Calu3 (cell line): ENCODE data around the gene REG1B. TPM values are rescaled to one million over a fixed set of nuclear protein-coding genes. Genes with fewer than 3 reads are reported as not detected.
"Not testable (repeated sequence)": the region's sequence is repeated elsewhere in the genome, so short reads cannot be mapped to it uniquely, and the experiment has no call there.

ENCODE experiments used
- BruUV-seq: library from RNA; stranded (reverse); fragments of 400-500 nt; replicated peaks from 2 replicates; lab custom pipeline; 2021; lab: Mats Ljungman, UMichigan
- CTCF ChIA-PET: fragments of 300-600 bp; sonication (Branson Sonifier 250); formaldehyde crosslinking; loops from one replicate; lab custom pipeline; 2022; ENCODE audit warnings: antibody characterized with exemption; lab: Charles Lee
- DNase-seq: peaks from one replicate; pipeline ENCODE4 v3.0.0; 2022
- H3K27ac Mint-ChIP-seq: one replicate; pipeline ENCODE4 v1.8.0; 2022; ENCODE audit warnings: mixed read lengths; ENCODE audit not compliant: unreplicated experiment
- H3K27me3 Mint-ChIP-seq: one replicate; pipeline ENCODE4 v1.8.0; 2022; ENCODE audit warnings: mixed read lengths; ENCODE audit not compliant: unreplicated experiment
- H3K36me3 Mint-ChIP-seq: one replicate; pipeline ENCODE4 v1.8.0; 2022; ENCODE audit warnings: mild to moderate bottlenecking, moderate library complexity, mixed read lengths; ENCODE audit not compliant: insufficient read depth, unreplicated experiment
- H3K4me1 Mint-ChIP-seq: one replicate; pipeline ENCODE4 v1.8.0; 2022; ENCODE audit warnings: mild to moderate bottlenecking, low read depth, mixed read lengths; ENCODE audit not compliant: unreplicated experiment
- H3K4me3 Mint-ChIP-seq: one replicate; pipeline ENCODE4 v1.8.0; 2022; ENCODE audit warnings: mild to moderate bottlenecking, low read depth, moderate library complexity, mixed read lengths; ENCODE audit not compliant: unreplicated experiment
- H3K9me3 Mint-ChIP-seq: one replicate; pipeline ENCODE4 v1.8.0; 2022; ENCODE audit warnings: low read depth, mixed read lengths; ENCODE audit not compliant: unreplicated experiment
- intact Hi-C: fragments of 100-400 bp; cut with micrococcal nuclease; formaldehyde crosslinking; loops from one replicate; pipeline ENCODE4 v1.10.0; 2022; ENCODE audit not compliant: unreplicated experiment
- total RNA-seq: library from RNA; stranded (reverse); gene quantifications from 2 replicates; pipeline ENCODE4 v1.2.3, GENCODE V29; 2022
- TF ChIP-seq, protein P1 (sequence below): fragments of 200-600 bp; IDR thresholded peaks from one replicate; pipeline ENCODE4 v1.8.0; 2022; ENCODE audit warnings: antibody characterized with exemption; ENCODE audit not compliant: unreplicated experiment

Gene REG1B
- total RNA-seq, 1 experiment from 2014 or later: not detected

DNA sequence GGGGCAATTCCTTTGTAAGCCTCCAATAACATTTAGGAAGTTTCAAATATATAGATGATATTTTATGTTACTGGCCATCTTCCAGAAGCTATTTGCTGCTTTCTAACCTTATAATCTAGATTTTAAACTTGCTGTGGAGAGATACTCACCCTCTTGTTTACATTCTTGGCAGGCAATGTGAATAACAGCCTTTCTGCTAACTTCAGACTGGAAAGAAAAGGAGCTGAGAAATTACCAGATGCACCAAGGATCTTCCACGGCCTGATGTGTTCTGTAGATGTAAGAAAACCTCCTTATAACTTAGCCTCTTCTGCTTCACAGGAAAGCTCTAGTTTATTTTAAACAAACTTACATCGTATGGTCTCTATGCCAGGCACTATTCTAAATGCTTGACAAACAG lies 16.7 kb downstream of the REG1B start:
- H3K4me1 Mint-ChIP-seq: no peaks in the 10 kb centered on the region
- CTCF ChIA-PET: no interaction called here
- no peaks in the 10 kb centered on the region for H3K36me3 Mint-ChIP-seq
- H3K4me3 Mint-ChIP-seq: no peak overlapping the region
- no peak for DNase-seq
- no peaks in the 10 kb centered on the region for H3K27me3 Mint-ChIP-seq
- TF ChIP-seq, protein P1, sequence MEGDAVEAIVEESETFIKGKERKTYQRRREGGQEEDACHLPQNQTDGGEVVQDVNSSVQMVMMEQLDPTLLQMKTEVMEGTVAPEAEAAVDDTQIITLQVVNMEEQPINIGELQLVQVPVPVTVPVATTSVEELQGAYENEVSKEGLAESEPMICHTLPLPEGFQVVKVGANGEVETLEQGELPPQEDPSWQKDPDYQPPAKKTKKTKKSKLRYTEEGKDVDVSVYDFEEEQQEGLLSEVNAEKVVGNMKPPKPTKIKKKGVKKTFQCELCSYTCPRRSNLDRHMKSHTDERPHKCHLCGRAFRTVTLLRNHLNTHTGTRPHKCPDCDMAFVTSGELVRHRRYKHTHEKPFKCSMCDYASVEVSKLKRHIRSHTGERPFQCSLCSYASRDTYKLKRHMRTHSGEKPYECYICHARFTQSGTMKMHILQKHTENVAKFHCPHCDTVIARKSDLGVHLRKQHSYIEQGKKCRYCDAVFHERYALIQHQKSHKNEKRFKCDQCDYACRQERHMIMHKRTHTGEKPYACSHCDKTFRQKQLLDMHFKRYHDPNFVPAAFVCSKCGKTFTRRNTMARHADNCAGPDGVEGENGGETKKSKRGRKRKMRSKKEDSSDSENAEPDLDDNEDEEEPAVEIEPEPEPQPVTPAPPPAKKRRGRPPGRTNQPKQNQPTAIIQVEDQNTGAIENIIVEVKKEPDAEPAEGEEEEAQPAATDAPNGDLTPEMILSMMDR: no peak
- no peak overlapping the region for H3K27ac Mint-ChIP-seq
- H3K9me3 Mint-ChIP-seq: peaks cover 20% of the 10 kb centered on the region
- BruUV-seq: no TSS peak
- intact Hi-C loops: no loop called here

DNA sequence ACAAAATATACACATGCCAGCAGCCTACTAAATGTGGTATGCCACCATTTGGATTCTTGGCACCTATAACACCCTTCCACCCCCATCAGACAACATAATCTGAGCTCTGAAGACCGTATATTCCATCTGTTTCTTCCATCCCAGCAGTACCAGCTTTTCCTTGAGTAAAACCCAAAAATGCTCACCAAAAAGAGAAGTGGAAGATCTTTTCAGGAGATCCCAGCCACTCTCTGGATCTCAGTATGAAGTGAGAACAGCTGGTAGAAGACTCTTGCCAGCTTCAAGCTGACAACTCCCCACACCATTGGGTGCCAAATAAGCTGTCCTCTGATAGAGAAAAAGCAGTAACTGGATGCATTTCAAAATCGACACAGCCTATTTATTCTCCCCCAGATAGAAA lies 22.6 kb downstream of the REG1B start:
- CTCF ChIA-PET: no interaction called here
- H3K27me3 Mint-ChIP-seq: no peaks in the 10 kb centered on the region
- no peaks in the 10 kb centered on the region for H3K4me1 Mint-ChIP-seq
- TF ChIP-seq, protein P1: no peak
- DNase-seq: no peak
- H3K27ac Mint-ChIP-seq: no peak overlapping the region
- no TSS peak for BruUV-seq
- no peaks in the 10 kb centered on the region for H3K36me3 Mint-ChIP-seq
- H3K9me3 Mint-ChIP-seq: peaks cover 11% of the 10 kb centered on the region
- intact Hi-C loops: no loop called here
- H3K4me3 Mint-ChIP-seq: no peak overlapping the region

DNA sequence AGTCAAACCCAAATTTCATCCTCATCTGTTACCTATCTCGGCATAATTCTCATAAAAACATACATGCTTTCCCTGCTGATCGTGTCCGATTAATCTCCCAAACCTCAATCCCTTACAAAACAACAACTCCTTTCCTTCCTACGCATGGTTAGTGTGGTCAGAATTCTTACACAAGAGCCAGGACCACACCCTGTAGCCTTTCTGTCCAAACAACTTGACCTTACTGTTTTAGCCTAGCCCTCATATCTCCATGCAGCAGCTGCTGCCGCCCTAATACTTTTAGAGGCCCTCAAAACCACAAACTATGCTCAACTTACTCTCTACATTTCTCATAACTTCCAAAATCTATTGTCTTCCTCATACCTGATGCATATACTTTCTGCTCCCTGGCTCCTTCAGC lies 33.0 kb downstream of the REG1B start:
- H3K4me1 Mint-ChIP-seq, H3K27ac Mint-ChIP-seq, CTCF ChIA-PET, H3K27me3 Mint-ChIP-seq, intact Hi-C loops, H3K36me3 Mint-ChIP-seq, DNase-seq, H3K4me3 Mint-ChIP-seq, BruUV-seq: not testable (repeated sequence)
- H3K9me3 Mint-ChIP-seq: peaks cover 24% of the 10 kb centered on the region

DNA sequence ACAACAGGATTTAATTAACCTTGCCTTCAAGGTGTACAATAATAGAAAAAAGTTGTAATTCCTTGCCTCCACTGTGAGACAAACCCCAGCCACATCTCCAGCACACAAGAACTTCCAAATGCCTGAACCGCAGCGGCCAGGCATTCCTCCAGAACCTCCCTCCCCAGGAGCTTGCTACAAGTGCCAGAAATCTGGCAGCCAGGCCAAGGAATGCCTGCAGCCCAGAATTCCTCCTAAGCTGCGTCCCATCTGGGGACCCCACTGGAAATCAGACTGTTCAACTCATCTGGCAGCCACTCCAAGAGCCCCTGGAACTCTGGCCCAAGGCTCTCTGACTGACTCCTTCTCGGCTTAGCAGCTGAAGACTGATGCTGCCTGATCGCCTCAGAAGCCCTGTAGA lies 34.3 kb downstream of the REG1B start:
- peaks cover 22% of the 10 kb centered on the region for H3K9me3 Mint-ChIP-seq
- H3K27me3 Mint-ChIP-seq, DNase-seq, CTCF ChIA-PET, H3K36me3 Mint-ChIP-seq, intact Hi-C loops, BruUV-seq, H3K4me1 Mint-ChIP-seq, H3K27ac Mint-ChIP-seq, H3K4me3 Mint-ChIP-seq: not testable (repeated sequence)

DNA sequence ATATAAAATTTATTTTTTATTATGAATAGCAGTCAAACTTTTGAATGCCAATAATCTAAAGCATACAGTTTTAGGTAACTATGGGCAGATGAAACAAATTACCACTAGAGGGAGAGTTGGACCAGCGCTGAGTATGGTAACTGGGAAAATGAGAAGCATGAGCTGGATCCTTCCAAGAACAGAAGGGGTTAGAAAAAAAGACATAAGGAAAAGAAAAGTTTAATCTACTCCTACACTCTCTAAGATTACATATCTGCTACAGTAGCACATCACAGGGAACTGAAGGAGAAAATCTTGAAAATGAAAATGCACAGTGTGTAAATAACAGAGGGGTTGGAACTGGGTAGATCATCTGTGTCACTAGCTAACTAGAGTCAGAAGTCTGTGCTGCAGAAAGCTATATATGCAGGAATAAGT lies 46.8 kb downstream of the REG1B start:
- TF ChIP-seq, protein P1: no peak
- BruUV-seq: no TSS peak
- no peak for DNase-seq
- H3K27ac Mint-ChIP-seq: no peak overlapping the region
- H3K4me3 Mint-ChIP-seq: no peak overlapping the region
- no peaks in the 10 kb centered on the region for H3K4me1 Mint-ChIP-seq
- no peaks in the 10 kb centered on the region for H3K9me3 Mint-ChIP-seq
- no peaks in the 10 kb centered on the region for H3K27me3 Mint-ChIP-seq
- CTCF ChIA-PET: no interaction called here
- no peaks in the 10 kb centered on the region for H3K36me3 Mint-ChIP-seq
- intact Hi-C loops: loop anchor here (5.0 to 10.0 kb wide), 2 partner anchors 176 to 834 kb away; no protein-coding TSS in a partner anchor
